Measurements from ENCODE around the gene CAPSL. TPM values are rescaled to one million over a fixed set of nuclear protein-coding genes. Genes with fewer than 3 reads are reported as not detected.

CAPSL gene
- total and polyA plus RNA-seq, 2 donors (not counting 1 experiment from before 2014, with no cell fraction given) = not detected

DNA sequence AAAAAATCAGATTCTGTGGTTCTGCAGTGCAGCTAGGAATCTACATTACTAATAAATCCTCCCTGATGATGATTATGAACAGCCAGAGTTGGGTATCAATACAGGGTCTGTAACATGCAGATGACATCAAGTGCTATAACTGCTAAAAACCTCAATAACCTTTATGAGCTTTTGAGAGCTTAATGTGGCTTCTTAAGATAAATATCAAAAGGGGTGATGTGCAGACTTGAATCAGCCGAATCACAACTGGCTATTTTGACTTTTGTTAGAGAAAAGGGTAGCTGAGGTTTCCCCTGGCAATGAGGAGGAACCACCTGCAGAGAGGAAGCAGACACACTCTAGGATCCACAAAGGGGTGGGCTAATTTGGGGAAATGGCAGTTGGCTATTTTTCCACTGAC is 30.2 kb downstream of the CAPSL start:
- Histone ChIP-seq H3K9ac (ENCODE audit: low read length) (no peak overlapping the region), H3K27me3 (replicated peaks in 1 of 4; ENCODE audit: control extremely low read depth in 1 of 4, control insufficient read depth in 3 of 4, insufficient read depth in 4 of 4, low read length in 3 of 4) (no peaks in the 10 kb centered on the region), H3K79me2 (ENCODE audit: control insufficient read depth, insufficient read depth, low read length) (no peaks in the 10 kb centered on the region), H3K4me2 (replicated peaks; ENCODE audit: low read depth, low read length, poor library complexity, severe bottlenecking) (no peak overlapping the region), H4K20me1 (ENCODE audit: control insufficient read depth, insufficient read depth, low read length, poor library complexity, severe bottlenecking) (no peaks in the 10 kb centered on the region), H3K36me3 (replicated peaks in 1 of 2; ENCODE audit: control extremely low read depth in 1 of 2, control insufficient read depth in 1 of 2, extremely low read depth in 1 of 2, insufficient read depth in 2 of 2, low read length in 1 of 2) (no peaks in the 10 kb centered on the region), H2AFZ (ENCODE audit: insufficient read depth, low read depth, low read length, poor library complexity, severe bottlenecking) (no peak overlapping the region), H3K27ac (ENCODE audit: low read length in 2 of 2) (no peak overlapping the region), H3K4me1 (ENCODE audit: control insufficient read depth in 2 of 2, insufficient read depth in 2 of 2, low read length in 2 of 2) (no peaks in the 10 kb centered on the region), H3K4me3 (ENCODE audit: control extremely low read depth in 1 of 5, extremely low read depth in 1 of 5, insufficient read depth in 1 of 5, low read depth in 2 of 5, low read length in 4 of 5) (no peak overlapping the region), H3K9me3 (ENCODE audit: control extremely low read depth in 1 of 3, control insufficient read depth in 2 of 3, insufficient read depth in 1 of 3, low read length in 2 of 3) (peaks cover 0 to 5% (median 0%) of the 10 kb centered on the region in 3 donors)
- DNase-seq (no peak), ATAC-seq (ENCODE audit: low read depth) (no peak)
- WGBS (ENCODE audit: insufficient coverage) = 0% methylated on average over 1 of the region's 1 CpG
- peaks cover 3% of the 10 kb centered on the region for H3K27me3 Mint-ChIP-seq
- H3K4me3 Mint-ChIP-seq = no peak overlapping the region
- H3K27ac Mint-ChIP-seq = no peak overlapping the region
- H3K4me1 Mint-ChIP-seq = peaks cover 8% of the 10 kb centered on the region
- intact Hi-C loops (cut with micrococcal nuclease) = no loop called here
- H3K9me3 Mint-ChIP-seq (ENCODE audit: insufficient read depth) = no peaks in the 10 kb centered on the region
- ChIA-PET POLR2A (no interaction called here), CTCF (no interaction called here)
- TF ChIP-seq, protein P1, sequence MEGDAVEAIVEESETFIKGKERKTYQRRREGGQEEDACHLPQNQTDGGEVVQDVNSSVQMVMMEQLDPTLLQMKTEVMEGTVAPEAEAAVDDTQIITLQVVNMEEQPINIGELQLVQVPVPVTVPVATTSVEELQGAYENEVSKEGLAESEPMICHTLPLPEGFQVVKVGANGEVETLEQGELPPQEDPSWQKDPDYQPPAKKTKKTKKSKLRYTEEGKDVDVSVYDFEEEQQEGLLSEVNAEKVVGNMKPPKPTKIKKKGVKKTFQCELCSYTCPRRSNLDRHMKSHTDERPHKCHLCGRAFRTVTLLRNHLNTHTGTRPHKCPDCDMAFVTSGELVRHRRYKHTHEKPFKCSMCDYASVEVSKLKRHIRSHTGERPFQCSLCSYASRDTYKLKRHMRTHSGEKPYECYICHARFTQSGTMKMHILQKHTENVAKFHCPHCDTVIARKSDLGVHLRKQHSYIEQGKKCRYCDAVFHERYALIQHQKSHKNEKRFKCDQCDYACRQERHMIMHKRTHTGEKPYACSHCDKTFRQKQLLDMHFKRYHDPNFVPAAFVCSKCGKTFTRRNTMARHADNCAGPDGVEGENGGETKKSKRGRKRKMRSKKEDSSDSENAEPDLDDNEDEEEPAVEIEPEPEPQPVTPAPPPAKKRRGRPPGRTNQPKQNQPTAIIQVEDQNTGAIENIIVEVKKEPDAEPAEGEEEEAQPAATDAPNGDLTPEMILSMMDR (IDR thresholded peaks at IDR 0.05) = no peak
- no peak for TF ChIP-seq EZH2 (IDR thresholded peaks at IDR 0.05; ENCODE audit: borderline replicate concordance, insufficient read depth, low read depth, low read length, poor library complexity, severe bottlenecking)

DNA sequence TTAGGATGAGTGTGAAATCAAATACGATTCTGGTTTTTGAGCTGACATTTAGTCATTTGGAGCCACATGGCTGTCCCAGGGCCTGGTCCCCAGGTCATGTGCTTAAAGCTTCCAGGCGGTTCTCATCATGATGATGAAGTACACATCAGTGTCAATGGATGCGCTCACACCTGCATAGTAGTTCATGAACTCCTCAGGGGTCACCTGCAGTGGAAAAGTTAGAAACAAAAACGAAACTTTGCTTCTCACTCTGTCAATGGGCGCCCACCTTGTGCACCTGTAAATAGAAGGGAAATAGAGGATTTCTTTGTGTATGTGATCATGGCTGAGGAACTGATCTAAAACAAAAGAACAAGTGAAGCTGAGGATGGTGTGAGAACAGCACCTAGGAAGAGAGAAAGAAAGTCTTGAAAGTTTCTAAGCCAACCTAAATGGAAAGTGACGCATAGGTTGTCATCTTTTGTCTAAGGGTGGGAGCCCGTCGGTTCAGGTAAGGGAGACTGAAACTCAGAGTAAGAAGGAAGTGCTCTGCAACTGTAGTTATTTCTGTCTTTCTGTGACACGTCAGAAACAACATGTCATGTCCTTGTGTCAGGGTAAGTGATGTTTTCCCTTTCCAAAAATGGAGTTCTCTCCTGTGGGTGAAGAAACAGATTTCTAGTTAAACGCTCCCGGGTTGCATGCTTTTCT is 33.8 kb downstream of the CAPSL start:
- H3K9me3 Mint-ChIP-seq (ENCODE audit: insufficient read depth) = no peaks in the 10 kb centered on the region
- no peak overlapping the region for H3K27ac Mint-ChIP-seq
- no peak overlapping the region for H3K9ac ChIP-seq (ENCODE audit: low read length)
- peak overlapping the region; percentile 36 for H2AFZ ChIP-seq (ENCODE audit: insufficient read depth, low read depth, low read length, poor library complexity, severe bottlenecking)
- peaks cover 3% of the 10 kb centered on the region for H3K27me3 Mint-ChIP-seq
- no peak overlapping the region for H3K27ac ChIP-seq (ENCODE audit: low read length in 2 of 2)
- 51% methylated on average over 8 of the region's 11 CpGs for WGBS (ENCODE audit: insufficient coverage)
- no peaks in the 10 kb centered on the region for H4K20me1 ChIP-seq (ENCODE audit: control insufficient read depth, insufficient read depth, low read length, poor library complexity, severe bottlenecking)
- no peak for ATAC-seq (ENCODE audit: low read depth)
- ChIA-PET CTCF (no interaction called here), POLR2A (no interaction called here)
- intact Hi-C loops (cut with micrococcal nuclease) = no loop called here
- no peaks in the 10 kb centered on the region for H3K9me3 ChIP-seq (ENCODE audit: control extremely low read depth in 1 of 3, control insufficient read depth in 2 of 3, insufficient read depth in 1 of 3, low read length in 2 of 3)
- no peak overlapping the region for H3K4me2 ChIP-seq (replicated peaks; ENCODE audit: low read depth, low read length, poor library complexity, severe bottlenecking)
- H3K27me3 ChIP-seq (replicated peaks in 1 of 4; ENCODE audit: control extremely low read depth in 1 of 4, control insufficient read depth in 3 of 4, insufficient read depth in 4 of 4, low read length in 3 of 4) = no peaks in the 10 kb centered on the region
- TF ChIP-seq EZH2 (IDR thresholded peaks at IDR 0.05; ENCODE audit: borderline replicate concordance, insufficient read depth, low read depth, low read length, poor library complexity, severe bottlenecking) = no peak
- TF ChIP-seq, protein P1 (IDR thresholded peaks at IDR 0.05) = no peak
- no peaks in the 10 kb centered on the region for H3K36me3 ChIP-seq (replicated peaks in 1 of 2; ENCODE audit: control extremely low read depth in 1 of 2, control insufficient read depth in 1 of 2, extremely low read depth in 1 of 2, insufficient read depth in 2 of 2, low read length in 1 of 2)
- peaks cover 8% of the 10 kb centered on the region for H3K4me1 Mint-ChIP-seq
- no peaks in the 10 kb centered on the region for H3K4me1 ChIP-seq (ENCODE audit: control insufficient read depth in 2 of 2, insufficient read depth in 2 of 2, low read length in 2 of 2)
- H3K4me3 Mint-ChIP-seq = no peak overlapping the region
- H3K4me3 ChIP-seq (ENCODE audit: control extremely low read depth in 1 of 5, extremely low read depth in 1 of 5, insufficient read depth in 1 of 5, low read depth in 2 of 5, low read length in 4 of 5) = no peak overlapping the region
- H3K79me2 ChIP-seq (ENCODE audit: control insufficient read depth, insufficient read depth, low read length) = no peaks in the 10 kb centered on the region
- no peak for DNase-seq

Data from B cell (primary cell).